Progenitor cell of endocrine pancreas (in vitro differentiated cells): Measurements from ENCODE around the gene CYP4X1. TPM values are rescaled to one million over a fixed set of nuclear protein-coding genes. Genes with fewer than 3 reads are reported as not detected.
"Not testable (repeated sequence)": the region's sequence is repeated elsewhere in the genome, so short reads cannot be mapped to it uniquely, and the experiment has no call there.

Experiments used
- DNase-seq: peaks from one replicate; pipeline ENCODE4 v3.0.0; 2021; ENCODE audit warnings: low spot score; ENCODE audit not compliant: unreplicated experiment
- H3K27ac Mint-ChIP-seq: 2 replicates; pipeline ENCODE4 v1.8.0; 2021; ENCODE audit warnings: mild to moderate bottlenecking, moderate library complexity, mixed read lengths
- H3K27me3 Mint-ChIP-seq: 2 replicates; pipeline ENCODE4 v1.8.0; 2021; ENCODE audit warnings: mixed read lengths
- H3K36me3 Mint-ChIP-seq: 2 replicates; pipeline ENCODE4 v1.8.0; 2022; ENCODE audit warnings: mixed read lengths; ENCODE audit not compliant: insufficient read depth
- H3K4me1 Mint-ChIP-seq: 2 replicates; pipeline ENCODE4 v1.8.0; 2021; ENCODE audit warnings: low read depth, mixed read lengths
- H3K4me3 Mint-ChIP-seq: 2 replicates; pipeline ENCODE4 v1.8.0; 2021; ENCODE audit warnings: low read depth, mild to moderate bottlenecking, moderate library complexity, mixed read lengths
- H3K9me3 Mint-ChIP-seq: 2 replicates; pipeline ENCODE4 v1.8.0; 2021; ENCODE audit warnings: low read depth, mixed read lengths
- total RNA-seq: library from RNA; stranded (reverse); gene quantifications from 2 replicates; pipeline ENCODE4 v1.2.1, GENCODE V29; 2021
- TF ChIP-seq, protein P1 (sequence below): fragments of 200-600 bp; sonication (generic); IDR thresholded peaks from one replicate; pipeline ENCODE4 v1.5.0; 2021; ENCODE audit warnings: antibody characterized with exemption, mild to moderate bottlenecking; ENCODE audit not compliant: unreplicated experiment

CYP4X1 gene
- total RNA-seq, 1 donor from 2014 or later = 0.24 TPM

DNA sequence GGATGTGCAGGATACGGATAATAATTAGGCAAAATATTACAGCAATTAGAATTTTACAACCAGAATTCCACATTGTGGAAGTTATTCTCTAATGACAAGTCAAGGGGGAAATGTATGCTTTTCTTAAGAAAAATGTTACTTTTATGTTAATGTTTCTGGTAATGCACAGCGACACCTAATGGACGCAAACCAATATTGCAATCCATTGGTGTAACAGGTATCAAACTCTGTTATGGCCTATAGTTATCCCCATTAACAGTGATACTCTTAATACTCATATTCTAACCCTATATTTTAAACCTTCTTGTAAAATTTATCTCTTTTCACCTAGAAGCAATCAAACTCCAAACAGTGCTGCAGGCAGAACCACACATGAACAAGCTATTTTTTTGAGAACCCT is 65.9 kb downstream of the CYP4X1 start:
- H3K36me3 Mint-ChIP-seq, H3K4me1 Mint-ChIP-seq, H3K9me3 Mint-ChIP-seq, H3K27ac Mint-ChIP-seq, H3K27me3 Mint-ChIP-seq, H3K4me3 Mint-ChIP-seq: not testable (repeated sequence)
- TF ChIP-seq, protein P1, sequence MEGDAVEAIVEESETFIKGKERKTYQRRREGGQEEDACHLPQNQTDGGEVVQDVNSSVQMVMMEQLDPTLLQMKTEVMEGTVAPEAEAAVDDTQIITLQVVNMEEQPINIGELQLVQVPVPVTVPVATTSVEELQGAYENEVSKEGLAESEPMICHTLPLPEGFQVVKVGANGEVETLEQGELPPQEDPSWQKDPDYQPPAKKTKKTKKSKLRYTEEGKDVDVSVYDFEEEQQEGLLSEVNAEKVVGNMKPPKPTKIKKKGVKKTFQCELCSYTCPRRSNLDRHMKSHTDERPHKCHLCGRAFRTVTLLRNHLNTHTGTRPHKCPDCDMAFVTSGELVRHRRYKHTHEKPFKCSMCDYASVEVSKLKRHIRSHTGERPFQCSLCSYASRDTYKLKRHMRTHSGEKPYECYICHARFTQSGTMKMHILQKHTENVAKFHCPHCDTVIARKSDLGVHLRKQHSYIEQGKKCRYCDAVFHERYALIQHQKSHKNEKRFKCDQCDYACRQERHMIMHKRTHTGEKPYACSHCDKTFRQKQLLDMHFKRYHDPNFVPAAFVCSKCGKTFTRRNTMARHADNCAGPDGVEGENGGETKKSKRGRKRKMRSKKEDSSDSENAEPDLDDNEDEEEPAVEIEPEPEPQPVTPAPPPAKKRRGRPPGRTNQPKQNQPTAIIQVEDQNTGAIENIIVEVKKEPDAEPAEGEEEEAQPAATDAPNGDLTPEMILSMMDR = peak; percentile 69
- peak; percentile 20 for DNase-seq

DNA sequence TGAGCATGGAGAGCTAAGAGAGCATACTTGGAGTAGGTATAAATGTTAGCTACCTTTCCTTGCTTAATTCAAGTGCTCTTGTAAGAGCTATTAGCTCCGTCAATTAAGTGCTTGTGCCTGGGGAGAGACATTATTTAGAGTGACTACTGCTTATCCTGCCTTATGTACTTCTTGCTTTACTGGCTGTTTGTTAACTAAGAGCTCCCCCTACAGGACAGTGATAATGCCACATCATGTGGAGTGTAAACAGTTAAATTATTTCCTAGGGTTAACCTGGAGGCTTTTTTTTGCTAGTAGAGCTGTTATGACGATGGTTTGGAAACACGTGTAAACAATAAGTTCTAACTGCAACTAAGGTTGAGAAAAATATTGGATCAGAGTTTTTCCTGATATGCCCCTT is 68.0 kb downstream of the CYP4X1 start:
- not testable (repeated sequence) for H3K9me3 Mint-ChIP-seq, H3K27ac Mint-ChIP-seq, H3K36me3 Mint-ChIP-seq, H3K4me3 Mint-ChIP-seq, DNase-seq, H3K27me3 Mint-ChIP-seq, H3K4me1 Mint-ChIP-seq

Other genes with a start within 250 kb of the CYP4X1 start
- 0.80 TPM in 1 of 2 replicates, not detected in the other for gene CYP4B1, start 224.6 kb upstream of the CYP4X1 start, total RNA-seq
- gene CYP4A11, start 82.2 kb upstream of the CYP4X1 start, total RNA-seq = not detected in 2 replicates
- not detected in 2 replicates for gene CYP4Z1, start 43.6 kb downstream of the CYP4X1 start, total RNA-seq
- not detected in 2 replicates for gene CYP4A22, start 113.8 kb downstream of the CYP4X1 start, total RNA-seq
- not detected in 2 replicates for gene PDZK1IP1, start 166.4 kb downstream of the CYP4X1 start, total RNA-seq
- gene TAL1, start 208.6 kb downstream of the CYP4X1 start, total RNA-seq = not detected in 2 replicates